ENCODE measurements around the gene CHMP6. TPM values are rescaled to one million over a fixed set of nuclear protein-coding genes. Genes with fewer than 3 reads are reported as not detected.

The CHMP6 gene
- total and polyA plus RNA-seq, 4 donors, result 9.6 to 24.0 (median 16.7) TPM

GRCh38 chr17:80953471-80954315, 37.9 kb upstream of the CHMP6 start:
- no peak for DNase-seq (ENCODE audit: low spot score)
- no peak for TF ChIP-seq ZBTB33 (IDR thresholded peaks at IDR 0.05)
- TF ChIP-seq REST (IDR thresholded peaks at IDR 0.05), result no peak
- no peak for TF ChIP-seq HNF4G (IDR thresholded peaks at IDR 0.05)
- no peak for TF ChIP-seq MAX (IDR thresholded peaks at IDR 0.05)
- TF ChIP-seq ATF3 (IDR thresholded peaks at IDR 0.05), result no peak
- no peak for TF ChIP-seq EGR1 (IDR thresholded peaks at IDR 0.05; ENCODE audit: low read depth in 2 of 2)
- Histone ChIP-seq H3K9ac (ENCODE audit: low read depth in 1 of 2, low read length in 2 of 2) (no peak overlapping the region), H3K36me3 (ENCODE audit: control insufficient read depth in 4 of 4, insufficient read depth in 3 of 4, low read depth in 1 of 4, low read length in 3 of 4) (peaks cover 0 to 14% (median 3%) of the 10 kb centered on the region in 4 donors), H3K27me3 (ENCODE audit: control insufficient read depth in 4 of 4, insufficient read depth in 4 of 4, low read length in 3 of 4) (no peaks in the 10 kb centered on the region), H3K4me3 (ENCODE audit: low read depth in 1 of 3, low read length in 3 of 3) (no peak overlapping the region), H3K9me3 (ENCODE audit: control insufficient read depth in 4 of 4, low read length in 3 of 4) (no peaks in the 10 kb centered on the region), H3K4me1 (ENCODE audit: control insufficient read depth in 4 of 4, insufficient read depth in 4 of 4, low read length in 3 of 4) (no peaks in the 10 kb centered on the region), H3K27ac (ENCODE audit: low read depth in 1 of 2, low read length in 2 of 2) (no peak overlapping the region)
- 92% methylated on average over 22 of the region's 22 CpGs for whole genome bisulfite sequencing

- Histone ChIP-seq H3K9me3 (ENCODE audit: control insufficient read depth in 4 of 4, low read length in 3 of 4) (no peaks in the 10 kb centered on the region), H3K36me3 (ENCODE audit: control insufficient read depth in 4 of 4, insufficient read depth in 3 of 4, low read depth in 1 of 4, low read length in 3 of 4) (peaks cover 0 to 12% (median 3%) of the 10 kb centered on the region in 4 donors), H3K4me3 (ENCODE audit: low read depth in 1 of 3, low read length in 3 of 3) (no peak overlapping the region), H3K9ac (ENCODE audit: low read depth in 1 of 2, low read length in 2 of 2) (no peak overlapping the region), H3K27me3 (ENCODE audit: control insufficient read depth in 4 of 4, insufficient read depth in 4 of 4, low read length in 3 of 4) (no peaks in the 10 kb centered on the region), H3K4me1 (ENCODE audit: control insufficient read depth in 4 of 4, insufficient read depth in 4 of 4, low read length in 3 of 4) (no peaks in the 10 kb centered on the region), H3K27ac (ENCODE audit: low read depth in 1 of 2, low read length in 2 of 2) (no peak overlapping the region)
- no peak for DNase-seq (ENCODE audit: low spot score)
- 98% methylated on average over 5 of the region's 5 CpGs for WGBS
- TF ChIP-seq REST (IDR thresholded peaks at IDR 0.05) (no peak), HNF4G (IDR thresholded peaks at IDR 0.05) (no peak), FOXA1 (IDR thresholded peaks at IDR 0.05) (no peak), TAF1 (conservative IDR thresholded peaks at IDR 0.05) (no peak), EGR1 (IDR thresholded peaks at IDR 0.05; ENCODE audit: low read depth in 2 of 2) (no peak), GABPA (IDR thresholded peaks at IDR 0.05 in 1 of 2, conservative IDR thresholded peaks at IDR 0.05 in 1 of 2) (no peak), RXRA (IDR thresholded peaks at IDR 0.05) (no peak), JUND (IDR thresholded peaks at IDR 0.05) (no peak), NR2F2 (IDR thresholded peaks at IDR 0.05) (no peak), SP1 (IDR thresholded peaks at IDR 0.05) (no peak)
Measured at GRCh38 chr17:80955078-80955477, 36.6 kb upstream of the CHMP6 start.

Data from liver (tissue), 9 donors.